Natural killer cell (primary cell): ENCODE results near the gene CENPQ. TPM values are rescaled to one million over a fixed set of nuclear protein-coding genes. Genes with fewer than 3 reads are reported as not detected.

Source experiments
- ATAC-seq, 3 donors: fragments of 150-1000 bp in 2 of 3; fragments of 200-7000 bp in 1 of 3; cut with Tn5 transposase; 1 replicate in 1 of 3; 2 replicates in 2 of 3; pipeline ENCODE4 v1.10.0; 2021; ENCODE audit warnings: mild to moderate bottlenecking in 2 of 3, moderate library complexity in 2 of 3
- DNase-seq, 2 donors: peaks; one replicate each; pipeline versions ENCODE4 v3.0.0 to v3.0.0-alpha.2; 2013 to 2021; ENCODE audit warnings: mixed read lengths in 1 of 2
- H3K27ac ChIP-seq: one replicate; pipeline ENCODE4 v1.5.1; 2013; ENCODE audit warnings: mild to moderate bottlenecking, low read length
- H3K27me3 ChIP-seq: one replicate; pipeline ENCODE4 v1.6.1; 2013; ENCODE audit warnings: low read length; ENCODE audit not compliant: control insufficient read depth, insufficient read depth
- H3K36me3 ChIP-seq: one replicate; pipeline ENCODE4 v1.6.1; 2013; ENCODE audit warnings: low read length; ENCODE audit not compliant: control insufficient read depth, insufficient read depth
- H3K4me1 ChIP-seq: one replicate; pipeline ENCODE4 v1.6.1; 2013; ENCODE audit warnings: low read length; ENCODE audit not compliant: control insufficient read depth, insufficient read depth
- H3K4me3 ChIP-seq: one replicate; pipeline ENCODE4 v1.5.1; 2013; ENCODE audit warnings: low read length
- H3K9me3 ChIP-seq: one replicate; pipeline ENCODE4 v1.6.1; 2013; ENCODE audit warnings: low read length; ENCODE audit not compliant: control insufficient read depth, insufficient read depth
- H3K27ac Mint-ChIP-seq, 2 donors: one replicate each; pipeline ENCODE4 v1.8.0; 2022; ENCODE audit warnings: mild to moderate bottlenecking in 2 of 2, mixed read lengths in 2 of 2, moderate library complexity in 1 of 2
- H3K27me3 Mint-ChIP-seq, 2 donors: one replicate each; pipeline ENCODE4 v1.8.0; 2022; ENCODE audit warnings: low read depth in 2 of 2, mixed read lengths in 2 of 2
- H3K36me3 Mint-ChIP-seq: one replicate; pipeline ENCODE4 v1.8.0; 2022; ENCODE audit warnings: mixed read lengths
- H3K4me1 Mint-ChIP-seq, 2 donors: one replicate each; pipeline ENCODE4 v1.8.0; 2022; ENCODE audit warnings: mixed read lengths in 2 of 2
- H3K4me3 Mint-ChIP-seq: one replicate; pipeline ENCODE4 v1.8.0; 2022; ENCODE audit warnings: mild to moderate bottlenecking, moderate library complexity, mixed read lengths
- H3K9me3 Mint-ChIP-seq, 2 donors: one replicate each; pipeline ENCODE4 v1.8.0; 2022; ENCODE audit warnings: mixed read lengths in 2 of 2
- WGBS: methylation state at CpG from one replicate; pipeline ENCODE4 v1.1.7; 2013; ENCODE audit warnings: missing lambda C conversion rate; ENCODE audit not compliant: insufficient coverage; 5-methylcytosine and 5-hydroxymethylcytosine counted together
- intact Hi-C: fragments of 100-400 bp; cut with micrococcal nuclease; formaldehyde crosslinking; loops from one replicate; pipeline ENCODE4 v1.14.2; 2022
- total RNA-seq, 4 donors: library from RNA; stranded (reverse); fragments of 120-200 nt in 1 of 4; gene quantifications; one replicate each; pipeline versions ENCODE4 v1.2.3 to v1.2.4, GENCODE V29; 2013 to 2022
- TF ChIP-seq, protein P1 (sequence below): fragments of 200-600 bp; IDR thresholded peaks from one replicate; pipeline ENCODE4 v1.8.0; 2022; ENCODE audit warnings: antibody characterized with exemption

Gene CENPQ
- total RNA-seq, 3 donors from 2014 or later (not counting 1 experiment from before 2014, with no cell fraction given) = 1.5 to 3.2 (median 1.6) TPM

DNA sequence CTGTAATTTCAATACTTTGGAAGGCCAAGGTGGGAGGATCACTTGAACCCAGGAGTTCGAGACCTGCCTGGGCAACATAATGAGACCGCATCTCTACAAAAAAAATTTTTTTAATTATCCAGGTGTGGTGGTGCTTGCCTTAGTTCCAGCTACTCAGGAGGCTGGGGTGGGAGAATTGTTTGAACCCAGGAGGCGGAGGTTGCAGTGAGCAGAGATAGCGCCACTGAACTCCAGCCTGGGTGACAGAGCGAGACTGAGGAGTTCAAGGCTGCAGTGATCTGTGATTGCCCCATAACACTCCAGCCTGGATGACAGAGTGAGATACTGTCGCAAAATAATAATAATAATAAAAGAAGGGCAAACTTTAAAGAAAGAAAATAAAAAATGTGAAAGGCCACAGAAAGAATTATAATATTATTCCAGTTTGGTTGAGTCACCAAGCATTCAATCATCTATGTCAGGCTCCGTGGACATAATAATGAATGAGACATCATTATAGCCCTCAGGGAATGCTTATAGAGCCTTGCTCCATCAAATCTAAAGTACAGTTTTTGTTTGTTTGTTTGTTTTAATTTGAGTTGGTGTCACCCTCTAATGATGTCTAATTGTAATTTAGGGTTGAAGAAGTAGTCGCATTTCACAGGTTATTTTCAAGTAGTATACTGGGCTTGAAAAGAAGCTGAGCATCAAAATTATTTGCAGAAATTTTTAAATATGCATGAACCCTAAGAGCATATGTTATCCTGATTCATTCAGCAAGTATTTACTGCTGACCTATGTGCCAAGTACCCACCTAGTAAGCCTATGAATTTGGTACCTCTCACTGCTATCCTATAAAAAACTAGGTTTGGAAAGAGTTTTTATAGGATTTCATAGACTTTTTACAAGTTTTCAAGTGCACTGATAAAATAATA lies 51.7 kb downstream of the CENPQ start:
- Histone ChIP-seq H3K4me3 (no peak overlapping the region), H3K27ac (no peak overlapping the region), H3K4me1 (no peaks in the 10 kb centered on the region), H3K9me3 (no peaks in the 10 kb centered on the region), H3K27me3 (peaks cover 2% of the 10 kb centered on the region), H3K36me3 (no peaks in the 10 kb centered on the region)
- Mint-ChIP-seq H3K9me3 (no peaks in the 10 kb centered on the region), H3K36me3 (no peaks in the 10 kb centered on the region), H3K27me3 (peaks cover 0 to 6% of the 10 kb centered on the region in 2 donors), H3K27ac (no peak overlapping the region), H3K4me1 (no peaks in the 10 kb centered on the region), H3K4me3 (no peak overlapping the region)
- whole genome bisulfite sequencing = 93% methylated on average over 6 of the region's 8 CpGs
- intact Hi-C loops = no loop called here
- ATAC-seq = no peak
- TF ChIP-seq, protein P1, sequence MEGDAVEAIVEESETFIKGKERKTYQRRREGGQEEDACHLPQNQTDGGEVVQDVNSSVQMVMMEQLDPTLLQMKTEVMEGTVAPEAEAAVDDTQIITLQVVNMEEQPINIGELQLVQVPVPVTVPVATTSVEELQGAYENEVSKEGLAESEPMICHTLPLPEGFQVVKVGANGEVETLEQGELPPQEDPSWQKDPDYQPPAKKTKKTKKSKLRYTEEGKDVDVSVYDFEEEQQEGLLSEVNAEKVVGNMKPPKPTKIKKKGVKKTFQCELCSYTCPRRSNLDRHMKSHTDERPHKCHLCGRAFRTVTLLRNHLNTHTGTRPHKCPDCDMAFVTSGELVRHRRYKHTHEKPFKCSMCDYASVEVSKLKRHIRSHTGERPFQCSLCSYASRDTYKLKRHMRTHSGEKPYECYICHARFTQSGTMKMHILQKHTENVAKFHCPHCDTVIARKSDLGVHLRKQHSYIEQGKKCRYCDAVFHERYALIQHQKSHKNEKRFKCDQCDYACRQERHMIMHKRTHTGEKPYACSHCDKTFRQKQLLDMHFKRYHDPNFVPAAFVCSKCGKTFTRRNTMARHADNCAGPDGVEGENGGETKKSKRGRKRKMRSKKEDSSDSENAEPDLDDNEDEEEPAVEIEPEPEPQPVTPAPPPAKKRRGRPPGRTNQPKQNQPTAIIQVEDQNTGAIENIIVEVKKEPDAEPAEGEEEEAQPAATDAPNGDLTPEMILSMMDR = no peak
- DNase-seq = no peak

DNA sequence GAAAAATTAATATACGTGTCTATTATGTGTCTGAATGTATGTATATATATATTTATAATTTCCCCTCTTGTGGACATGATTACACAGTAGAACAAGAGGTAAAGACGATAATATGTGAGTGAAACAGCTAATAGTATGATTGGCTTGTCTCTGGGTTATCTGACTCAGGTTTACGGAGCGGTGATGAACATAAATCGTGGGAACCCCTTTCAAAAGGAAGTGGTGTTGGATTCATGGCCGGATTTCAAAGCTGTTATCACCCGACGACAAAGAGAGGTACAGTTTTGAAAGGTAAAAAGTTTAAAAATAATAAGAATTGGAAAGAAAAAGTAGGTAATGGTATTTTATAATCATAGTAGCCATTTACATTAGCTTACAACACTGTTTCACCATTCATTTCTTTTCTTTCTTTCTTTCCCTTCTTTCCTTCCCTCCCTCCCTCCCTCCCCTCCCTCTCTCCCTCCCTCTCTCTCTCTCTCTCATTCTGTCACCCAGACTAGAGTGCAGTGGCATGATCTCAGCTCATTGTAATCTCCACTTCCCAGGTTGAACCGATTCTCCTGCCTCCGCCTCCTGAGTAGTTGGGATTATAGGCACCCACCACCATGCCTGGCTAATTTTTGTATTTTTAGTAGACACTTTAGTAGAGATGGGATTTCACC lies 52.4 kb downstream of the CENPQ start:
- DNase-seq = no peak
- peaks cover 0 to 6% of the 10 kb centered on the region in 2 donors for H3K27me3 Mint-ChIP-seq
- Histone ChIP-seq H3K27me3 (peaks cover 2% of the 10 kb centered on the region), H3K36me3 (no peaks in the 10 kb centered on the region), H3K9me3 (no peaks in the 10 kb centered on the region), H3K4me1 (no peaks in the 10 kb centered on the region), H3K27ac (no peak overlapping the region), H3K4me3 (no peak overlapping the region)
- H3K4me3 Mint-ChIP-seq = no peak overlapping the region
- no peak overlapping the region for H3K27ac Mint-ChIP-seq
- TF ChIP-seq, protein P1 = no peak
- intact Hi-C loops = no loop called here
- no peak for ATAC-seq
- H3K36me3 Mint-ChIP-seq = no peaks in the 10 kb centered on the region
- no peaks in the 10 kb centered on the region for H3K4me1 Mint-ChIP-seq
- H3K9me3 Mint-ChIP-seq = no peaks in the 10 kb centered on the region
- 67% methylated on average over 9 of the region's 10 CpGs for WGBS

DNA sequence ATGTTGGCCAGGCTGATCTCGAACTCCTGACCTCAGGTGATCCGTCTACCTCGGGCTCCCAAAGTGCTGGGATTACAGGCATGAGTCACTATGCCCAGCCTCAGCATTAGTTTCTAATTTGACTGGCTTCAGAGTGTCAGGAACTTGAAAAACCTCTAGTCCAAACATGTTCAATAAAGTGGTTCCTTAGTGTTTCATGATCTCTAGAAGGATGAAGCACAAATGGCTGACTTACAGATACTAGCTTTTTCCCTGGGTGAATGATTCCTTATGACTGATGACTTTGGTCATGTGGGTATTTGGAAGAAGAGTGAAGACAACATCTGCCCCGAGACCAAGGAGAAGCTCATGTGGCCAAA lies 53.0 kb downstream of the CENPQ start:
- Histone ChIP-seq H3K4me1 (no peaks in the 10 kb centered on the region), H3K9me3 (no peaks in the 10 kb centered on the region), H3K36me3 (no peaks in the 10 kb centered on the region), H3K4me3 (no peak overlapping the region), H3K27ac (no peak overlapping the region), H3K27me3 (peaks cover 2% of the 10 kb centered on the region)
- TF ChIP-seq, protein P1 = no peak
- Mint-ChIP-seq H3K36me3 (no peaks in the 10 kb centered on the region), H3K27me3 (peaks cover 0 to 6% of the 10 kb centered on the region in 2 donors), H3K27ac (no peak overlapping the region), H3K4me3 (no peak overlapping the region), H3K4me1 (no peaks in the 10 kb centered on the region), H3K9me3 (no peaks in the 10 kb centered on the region)
- DNase-seq (no peak), ATAC-seq (no peak)
- intact Hi-C loops = no loop called here
- WGBS = 86% methylated on average over 4 of the region's 4 CpGs
